Gastroesophageal sphincter (tissue), 3 donors: Measurements from ENCODE around the gene TSSK2.

Source experiments
- POLR2A ChIP-seq, 2 donors: fragments of 450-650 bp; IDR thresholded peaks; one replicate each; pipeline ENCODE4 v1.6.1; 2017; ENCODE audit warnings: antibody characterized with exemption in 2 of 2, mild to moderate bottlenecking in 2 of 2, moderate library complexity in 1 of 2
- TF ChIP-seq, protein P1 (sequence below), 4 experiments: fragments of 200-600 bp in 2 of 4; fragments of 450-650 bp in 2 of 4; sonication (generic) in 1 of 4; IDR thresholded peaks; one replicate each; pipeline ENCODE4 v1.5.1; 2017 to 2019; ENCODE audit warnings: antibody characterized with exemption in 4 of 4, mild to moderate bottlenecking in 2 of 4, moderate library complexity in 2 of 4

DNA sequence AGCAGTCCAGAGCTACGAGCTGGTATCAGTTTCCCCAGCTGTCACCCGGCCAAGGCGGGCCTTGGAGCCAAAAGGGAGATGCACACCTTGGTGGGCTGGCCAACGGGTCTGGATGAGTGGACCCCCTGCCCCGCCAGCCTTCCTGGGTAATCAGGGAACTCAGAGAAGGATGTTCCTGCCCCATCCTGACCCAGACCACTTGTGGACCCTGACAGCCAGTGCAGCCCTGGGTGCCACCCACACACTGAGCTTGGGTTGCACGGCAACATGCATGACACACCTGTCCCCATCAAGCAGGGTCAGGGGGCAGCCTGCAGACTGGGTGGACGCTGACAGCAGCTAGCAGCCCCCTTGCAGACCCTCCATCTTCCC is 38.8 kb downstream of the TSSK2 start:
- TF ChIP-seq POLR2A (IDR thresholded peaks at IDR 0.05), result no peak
- TF ChIP-seq, protein P1, sequence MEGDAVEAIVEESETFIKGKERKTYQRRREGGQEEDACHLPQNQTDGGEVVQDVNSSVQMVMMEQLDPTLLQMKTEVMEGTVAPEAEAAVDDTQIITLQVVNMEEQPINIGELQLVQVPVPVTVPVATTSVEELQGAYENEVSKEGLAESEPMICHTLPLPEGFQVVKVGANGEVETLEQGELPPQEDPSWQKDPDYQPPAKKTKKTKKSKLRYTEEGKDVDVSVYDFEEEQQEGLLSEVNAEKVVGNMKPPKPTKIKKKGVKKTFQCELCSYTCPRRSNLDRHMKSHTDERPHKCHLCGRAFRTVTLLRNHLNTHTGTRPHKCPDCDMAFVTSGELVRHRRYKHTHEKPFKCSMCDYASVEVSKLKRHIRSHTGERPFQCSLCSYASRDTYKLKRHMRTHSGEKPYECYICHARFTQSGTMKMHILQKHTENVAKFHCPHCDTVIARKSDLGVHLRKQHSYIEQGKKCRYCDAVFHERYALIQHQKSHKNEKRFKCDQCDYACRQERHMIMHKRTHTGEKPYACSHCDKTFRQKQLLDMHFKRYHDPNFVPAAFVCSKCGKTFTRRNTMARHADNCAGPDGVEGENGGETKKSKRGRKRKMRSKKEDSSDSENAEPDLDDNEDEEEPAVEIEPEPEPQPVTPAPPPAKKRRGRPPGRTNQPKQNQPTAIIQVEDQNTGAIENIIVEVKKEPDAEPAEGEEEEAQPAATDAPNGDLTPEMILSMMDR (IDR thresholded peaks at IDR 0.05), result no peak
